ENCODE results near the gene TNS3. TPM values are rescaled to one million over a fixed set of nuclear protein-coding genes. Genes with fewer than 3 reads are reported as not detected.

Gene TNS3
- total and polyA plus RNA-seq, 2 of the 13 experiments (the other 11 are each of a cell fraction or from before 2014, with no cell fraction given): 52.9 to 55.7 TPM

DNA sequence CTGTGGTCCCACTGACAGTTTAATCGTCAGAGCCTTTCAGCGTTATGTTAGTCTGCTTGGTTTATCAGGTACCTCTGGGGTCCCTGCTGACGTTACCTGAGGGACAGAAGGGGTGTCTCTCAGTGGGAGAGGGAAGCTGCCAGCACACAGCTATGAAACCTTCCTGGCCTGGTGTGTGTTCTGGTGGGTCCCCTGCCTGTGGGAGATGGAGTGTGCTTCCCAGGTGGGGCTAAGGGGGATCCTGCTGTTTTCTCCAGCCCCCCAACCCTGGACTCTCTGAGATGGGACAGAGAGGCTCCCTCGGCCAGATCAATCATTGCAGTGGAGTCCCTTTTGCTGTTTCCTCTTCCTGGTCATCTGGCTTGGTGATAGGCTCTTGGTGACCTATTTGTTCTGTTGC lies 308.8 kb downstream of the TNS3 start:
- no peaks in the 10 kb centered on the region; the same call in 1 of the 2 replicates for H4K20me1 ChIP-seq (ENCODE audit: insufficient read depth, low read length)
- H3K4me3 ChIP-seq (replicated peaks in 1 of 3; ENCODE audit: insufficient read depth in 1 of 3, low read depth in 2 of 3, low read length in 3 of 3): no peak overlapping the region
- TF ChIP-seq, protein P1, sequence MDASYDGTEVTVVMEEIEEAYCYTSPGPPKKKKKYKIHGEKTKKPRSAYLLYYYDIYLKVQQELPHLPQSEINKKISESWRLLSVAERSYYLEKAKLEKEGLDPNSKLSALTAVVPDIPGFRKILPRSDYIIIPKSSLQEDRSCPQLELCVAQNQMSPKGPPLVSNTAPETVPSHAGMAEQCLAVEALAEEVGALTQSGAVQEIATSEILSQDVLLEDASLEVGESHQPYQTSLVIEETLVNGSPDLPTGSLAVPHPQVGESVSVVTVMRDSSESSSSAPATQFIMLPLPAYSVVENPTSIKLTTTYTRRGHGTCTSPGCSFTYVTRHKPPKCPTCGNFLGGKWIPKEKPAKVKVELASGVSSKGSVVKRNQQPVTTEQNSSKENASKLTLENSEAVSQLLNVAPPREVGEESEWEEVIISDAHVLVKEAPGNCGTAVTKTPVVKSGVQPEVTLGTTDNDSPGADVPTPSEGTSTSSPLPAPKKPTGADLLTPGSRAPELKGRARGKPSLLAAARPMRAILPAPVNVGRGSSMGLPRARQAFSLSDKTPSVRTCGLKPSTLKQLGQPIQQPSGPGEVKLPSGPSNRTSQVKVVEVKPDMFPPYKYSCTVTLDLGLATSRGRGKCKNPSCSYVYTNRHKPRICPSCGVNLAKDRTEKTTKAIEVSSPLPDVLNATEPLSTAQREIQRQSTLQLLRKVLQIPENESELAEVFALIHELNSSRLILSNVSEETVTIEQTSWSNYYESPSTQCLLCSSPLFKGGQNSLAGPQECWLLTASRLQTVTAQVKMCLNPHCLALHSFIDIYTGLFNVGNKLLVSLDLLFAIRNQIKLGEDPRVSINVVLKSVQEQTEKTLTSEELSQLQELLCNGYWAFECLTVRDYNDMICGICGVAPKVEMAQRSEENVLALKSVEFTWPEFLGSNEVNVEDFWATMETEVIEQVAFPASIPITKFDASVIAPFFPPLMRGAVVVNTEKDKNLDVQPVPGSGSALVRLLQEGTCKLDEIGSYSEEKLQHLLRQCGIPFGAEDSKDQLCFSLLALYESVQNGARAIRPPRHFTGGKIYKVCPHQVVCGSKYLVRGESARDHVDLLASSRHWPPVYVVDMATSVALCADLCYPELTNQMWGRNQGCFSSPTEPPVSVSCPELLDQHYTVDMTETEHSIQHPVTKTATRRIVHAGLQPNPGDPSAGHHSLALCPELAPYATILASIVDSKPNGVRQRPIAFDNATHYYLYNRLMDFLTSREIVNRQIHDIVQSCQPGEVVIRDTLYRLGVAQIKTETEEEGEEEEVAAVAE (CRISPR knock-in tag; IDR thresholded peaks at IDR 0.05; ENCODE audit: borderline replicate concordance): no peak
- TF ChIP-seq SIN3A (IDR thresholded peaks at IDR 0.05; ENCODE audit: borderline replicate concordance, low read depth, low read length): 0 out of 2 replicates have a peak, but pooled peaks have one; percentile 26
- no peak for TF ChIP-seq ZNF781 (CRISPR knock-in tag; IDR thresholded peaks at IDR 0.05; ENCODE audit: borderline replicate concordance, not compliant biosample characterization)
- peak; percentile 48 for TF ChIP-seq RBM22 (optimal IDR thresholded peaks at IDR 0.05; ENCODE audit: low read length)
- TF ChIP-seq, protein P2, sequence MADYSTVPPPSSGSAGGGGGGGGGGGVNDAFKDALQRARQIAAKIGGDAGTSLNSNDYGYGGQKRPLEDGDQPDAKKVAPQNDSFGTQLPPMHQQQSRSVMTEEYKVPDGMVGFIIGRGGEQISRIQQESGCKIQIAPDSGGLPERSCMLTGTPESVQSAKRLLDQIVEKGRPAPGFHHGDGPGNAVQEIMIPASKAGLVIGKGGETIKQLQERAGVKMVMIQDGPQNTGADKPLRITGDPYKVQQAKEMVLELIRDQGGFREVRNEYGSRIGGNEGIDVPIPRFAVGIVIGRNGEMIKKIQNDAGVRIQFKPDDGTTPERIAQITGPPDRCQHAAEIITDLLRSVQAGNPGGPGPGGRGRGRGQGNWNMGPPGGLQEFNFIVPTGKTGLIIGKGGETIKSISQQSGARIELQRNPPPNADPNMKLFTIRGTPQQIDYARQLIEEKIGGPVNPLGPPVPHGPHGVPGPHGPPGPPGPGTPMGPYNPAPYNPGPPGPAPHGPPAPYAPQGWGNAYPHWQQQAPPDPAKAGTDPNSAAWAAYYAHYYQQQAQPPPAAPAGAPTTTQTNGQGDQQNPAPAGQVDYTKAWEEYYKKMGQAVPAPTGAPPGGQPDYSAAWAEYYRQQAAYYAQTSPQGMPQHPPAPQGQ (CRISPR knock-in tag; IDR thresholded peaks at IDR 0.05; ENCODE audit: borderline replicate concordance): no peak
- TF ChIP-seq, protein P3, sequence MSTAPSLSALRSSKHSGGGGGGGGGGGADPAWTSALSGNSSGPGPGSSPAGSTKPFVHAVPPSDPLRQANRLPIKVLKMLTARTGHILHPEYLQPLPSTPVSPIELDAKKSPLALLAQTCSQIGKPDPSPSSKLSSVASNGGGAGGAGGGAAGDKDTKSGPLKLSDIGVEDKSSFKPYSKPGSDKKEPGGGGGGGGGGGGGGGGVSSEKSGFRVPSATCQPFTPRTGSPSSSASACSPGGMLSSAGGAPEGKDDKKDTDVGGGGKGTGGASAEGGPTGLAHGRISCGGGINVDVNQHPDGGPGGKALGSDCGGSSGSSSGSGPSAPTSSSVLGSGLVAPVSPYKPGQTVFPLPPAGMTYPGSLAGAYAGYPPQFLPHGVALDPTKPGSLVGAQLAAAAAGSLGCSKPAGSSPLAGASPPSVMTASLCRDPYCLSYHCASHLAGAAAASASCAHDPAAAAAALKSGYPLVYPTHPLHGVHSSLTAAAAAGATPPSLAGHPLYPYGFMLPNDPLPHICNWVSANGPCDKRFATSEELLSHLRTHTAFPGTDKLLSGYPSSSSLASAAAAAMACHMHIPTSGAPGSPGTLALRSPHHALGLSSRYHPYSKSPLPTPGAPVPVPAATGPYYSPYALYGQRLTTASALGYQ (CRISPR knock-in tag; IDR thresholded peaks at IDR 0.05): no peak
- no TSS peak for BruUV-seq (replicated peaks)
- H3K27me3 ChIP-seq (ENCODE audit: control insufficient read depth in 1 of 2, insufficient read depth in 2 of 2, low read length in 2 of 2): no peaks in the 10 kb centered on the region
- POLR2A ChIA-PET: no interaction called here
- ATAC-seq (peak; percentile 17; the same call in 2 of the 3 replicates), DNase-seq (ENCODE audit: low spot score) (no peak), FAIRE-seq (no peak)
- WGBS (ENCODE audit: low lambda C conversion rate): 92% methylated on average over 4 of the region's 4 CpGs
- H3K9me3 ChIP-seq (ENCODE audit: low read length): no peaks in the 10 kb centered on the region
- no peak overlapping the region for H3K4me2 ChIP-seq (ENCODE audit: low read depth, low read length)
- no peak overlapping the region for H3K27ac ChIP-seq (ENCODE audit: extremely low read length, insufficient read depth, low read length)
- CTCF ChIA-PET (ENCODE audit: low intra/inter-chr PET ratio, low total read pairs): no interaction called here
- no peaks in the 10 kb centered on the region for H3K79me2 ChIP-seq (ENCODE audit: insufficient read depth, low read length)
- H3K4me1 ChIP-seq (ENCODE audit: insufficient read depth, low read length): peaks cover 7% of the 10 kb centered on the region; the same call in 1 of the 2 replicates
- H2AFZ ChIP-seq (ENCODE audit: low read length): no peak overlapping the region
- H3K9ac ChIP-seq (ENCODE audit: insufficient read depth, low read depth, low read length): no peak overlapping the region
- peaks cover 11 to 21% of the 10 kb centered on the region in 2 experiments; a peak in 4 of 5 replicates for H3K36me3 ChIP-seq (replicated peaks in 1 of 2; ENCODE audit: control insufficient read depth in 1 of 2, insufficient read depth in 2 of 2, low read length in 2 of 2)
- intact Hi-C loops (cut with micrococcal nuclease; ENCODE audit: unreplicated experiment): no loop called here
- in situ Hi-C loops (cut with HindIII; ENCODE audit: extremely low pct_ligation_motif_present, low pct_unique_long_range_greater_than_20kb): loop anchor here (25.0 kb wide), 1 partner anchor 839 kb away; no protein-coding TSS in a partner anchor

Data from HepG2 (cell line).